Endothelial cell of umbilical vein (primary cell): ENCODE results near the gene HSD17B14. TPM values are rescaled to one million over a fixed set of nuclear protein-coding genes. Genes with fewer than 3 reads are reported as not detected.

Experiments
- BruUV-seq: library from RNA; stranded (reverse); fragments of 400-500 nt; replicated peaks from 2 replicates; lab custom pipeline; 2021; lab: Mats Ljungman, UMichigan
- CTCF ChIA-PET: fragments of 300-600, 350-600 bp; sonication (Branson Sonifier 250); formaldehyde crosslinking; loops from one replicate; lab custom pipeline; 2021; ENCODE audit warnings: antibody characterized with exemption, inconsistent platforms; lab: Charles Lee
- POLR2A ChIA-PET: fragments of 300-600, 350-600 bp; sonication (Branson Sonifier 250); formaldehyde crosslinking; loops from one replicate; lab custom pipeline; 2021; ENCODE audit warnings: antibody characterized with exemption, inconsistent platforms; lab: Charles Lee
- DNase-seq: peaks from one replicate; pipeline ENCODE4 v3.0.0-alpha.2; 2011; ENCODE audit warnings: low read depth, low spot score
- FAIRE-seq: peaks from 2 replicates; lab custom pipeline; 2011; peaks lifted over from hg19 to GRCh38; lab: Jason Lieb, UNC
- H2AFZ ChIP-seq: 2 replicates; pipeline ENCODE4 v1.6.0; 2012; ENCODE audit warnings: low read depth, low read length, control low read depth, inconsistent platforms
- H3K27ac ChIP-seq: 2 replicates; pipeline ENCODE4 v1.5.1; 2011; ENCODE audit warnings: low read depth, mild to moderate bottlenecking, control low read depth, low read length, moderate library complexity; ENCODE audit not compliant: insufficient read depth
- H3K27me3 ChIP-seq, 2 experiments: 2 replicates each; pipeline versions ENCODE4 v1.6.0 to v1.6.1; 2011; ENCODE audit warnings: low read length in 2 of 2, mixed read lengths in 1 of 2; ENCODE audit not compliant: control insufficient read depth in 2 of 2, insufficient read depth in 2 of 2
- H3K36me3 ChIP-seq, 2 experiments: 2 replicates in 1 of 2; 3 replicates in 1 of 2; pipeline ENCODE4 v1.5.1; 2011; ENCODE audit warnings: low read length in 2 of 2, mild to moderate bottlenecking in 1 of 2, moderate library complexity in 1 of 2; ENCODE audit not compliant: control insufficient read depth in 2 of 2, insufficient read depth in 2 of 2; ENCODE audit errors: extremely low read depth in 1 of 2
- H3K4me1 ChIP-seq: 3 replicates; pipeline ENCODE4 v1.5.1; 2011; ENCODE audit warnings: mild to moderate bottlenecking, low read length; ENCODE audit not compliant: control insufficient read depth, insufficient read depth; ENCODE audit errors: extremely low read depth
- H3K4me2 ChIP-seq: 2 replicates; pipeline ENCODE4 v1.6.1; 2011; ENCODE audit warnings: low read length, control low read depth, mixed read lengths; ENCODE audit not compliant: insufficient read depth
- H3K4me3 ChIP-seq, 3 experiments: fragments of 200-600 bp in 1 of 3; sonication (generic), shearing (Covaris generic) in 1 of 3; replicated peaks in 1 of 3; 2 replicates each; pipeline ENCODE4 v1.5.1; 2011 to 2016; ENCODE audit warnings: control low read depth in 3 of 3, low read length in 3 of 3, mild to moderate bottlenecking in 2 of 3, inconsistent platforms in 1 of 3, low read depth in 1 of 3, moderate library complexity in 1 of 3; ENCODE audit not compliant: insufficient read depth in 1 of 3
- H3K79me2 ChIP-seq: 2 replicates; pipeline ENCODE4 v1.6.0; 2012; ENCODE audit warnings: low read length, inconsistent platforms; ENCODE audit not compliant: control insufficient read depth, insufficient read depth
- H3K9ac ChIP-seq: replicated peaks from 2 replicates; pipeline ENCODE3; 2011; ENCODE audit warnings: low read length, control low read depth; ENCODE audit not compliant: insufficient read depth; ENCODE audit errors: extremely low read depth
- H3K9me1 ChIP-seq: replicated peaks from 3 replicates; pipeline ENCODE4 v1.6.0; 2011; ENCODE audit warnings: mild to moderate bottlenecking, low read length; ENCODE audit not compliant: control insufficient read depth, insufficient read depth; ENCODE audit errors: extremely low read depth
- H3K9me3 ChIP-seq: replicated peaks from 2 replicates; pipeline ENCODE4 v1.5.1; 2012; ENCODE audit warnings: low read length, inconsistent platforms; ENCODE audit not compliant: control insufficient read depth, insufficient read depth
- H4K20me1 ChIP-seq: replicated peaks from 2 replicates; pipeline ENCODE3; 2011; ENCODE audit warnings: mild to moderate bottlenecking, low read length; ENCODE audit not compliant: control insufficient read depth, insufficient read depth; ENCODE audit errors: extremely low read depth
- EZH2 ChIP-seq: IDR thresholded peaks from 2 replicates; pipeline ENCODE4 v1.6.1; 2012; ENCODE audit warnings: borderline replicate concordance, low read depth, mild to moderate bottlenecking, moderate library complexity, low read length, inconsistent platforms; ENCODE audit not compliant: severe bottlenecking
- FOS ChIP-seq: IDR thresholded peaks from 2 replicates; pipeline ENCODE4 v1.6.1; 2011; ENCODE audit warnings: mild to moderate bottlenecking, low read length, moderate library complexity, borderline replicate concordance; ENCODE audit not compliant: insufficient read depth
- GATA2 ChIP-seq: IDR thresholded peaks from 2 replicates; pipeline ENCODE4 v1.7.0; 2011; ENCODE audit warnings: low read depth, mild to moderate bottlenecking, moderate library complexity, mixed read lengths, low read length; ENCODE audit not compliant: insufficient read length, insufficient read depth
- JUN ChIP-seq: IDR thresholded peaks from 2 replicates; pipeline ENCODE4 v1.6.1; 2011; ENCODE audit warnings: borderline replicate concordance, low read depth; ENCODE audit not compliant: insufficient read length, insufficient read depth
- MYC ChIP-seq: IDR thresholded peaks from one replicate; pipeline ENCODE4 v1.6.1; 2011; ENCODE audit warnings: mild to moderate bottlenecking, low read depth, low read length
- POLR2A ChIP-seq: IDR thresholded peaks from 2 replicates; pipeline ENCODE4 v1.6.1; 2012; ENCODE audit warnings: low read depth, mild to moderate bottlenecking, control low read depth, low read length
- POLR2AphosphoS5 ChIP-seq: IDR thresholded peaks from 2 replicates; pipeline ENCODE4 v1.6.1; 2012; ENCODE audit warnings: low read depth, mild to moderate bottlenecking, control low read depth, low read length, moderate library complexity; ENCODE audit not compliant: insufficient read depth
- dilution Hi-C: fragments of 300-500 bp; cut with MboI; formaldehyde crosslinking; loops from one replicate; pipeline ENCODE4 v1.15.0; 2019; ENCODE audit warnings: low sequenced_read_pairs; ENCODE audit not compliant: extremely low pct_ligation_motif_present
- intact Hi-C: fragments of 100-400 bp; cut with micrococcal nuclease; formaldehyde crosslinking; loops from one replicate; pipeline ENCODE4 v1.10.0; 2022
- polyA plus RNA-seq, 4 experiments: library from polyadenylated mRNA; depleted of rRNA in 3 of 4; stranded (reverse) in 3 of 4; unstranded in 1 of 4; fragments of >200 nt; gene quantifications; 2 replicates each; pipeline versions ENCODE4 v1.2.1 to v1.2.3, GENCODE V29; 2011 to 2012; ENCODE audit warnings: missing spikeins in 1 of 4
- total RNA-seq: library from RNA; stranded (reverse); gene quantifications from 2 replicates; pipeline ENCODE4 v1.2.3, GENCODE V29; 2021
- TF ChIP-seq, protein P1 (sequence below), 2 donors: IDR thresholded peaks; 1 replicate in 1 of 2; 2 replicates in 1 of 2; pipeline ENCODE4 v1.5.1; 2011; ENCODE audit warnings: low read length in 2 of 2, mild to moderate bottlenecking in 2 of 2, moderate library complexity in 2 of 2, control low read depth in 1 of 2, inconsistent platforms in 1 of 2, low read depth in 1 of 2; ENCODE audit not compliant: insufficient read depth in 1 of 2; ENCODE audit errors: extremely low read depth in 1 of 2
- TF ChIP-seq, protein P2 (sequence below): IDR thresholded peaks from 2 replicates; pipeline ENCODE4 v1.6.1; 2011; ENCODE audit not compliant: insufficient read depth, insufficient read length

Gene HSD17B14
- total and polyA plus RNA-seq, 2 donors (not counting 3 experiments of a cell fraction or from before 2014, with no cell fraction given) = 20.9 to 46.3 TPM

DNA sequence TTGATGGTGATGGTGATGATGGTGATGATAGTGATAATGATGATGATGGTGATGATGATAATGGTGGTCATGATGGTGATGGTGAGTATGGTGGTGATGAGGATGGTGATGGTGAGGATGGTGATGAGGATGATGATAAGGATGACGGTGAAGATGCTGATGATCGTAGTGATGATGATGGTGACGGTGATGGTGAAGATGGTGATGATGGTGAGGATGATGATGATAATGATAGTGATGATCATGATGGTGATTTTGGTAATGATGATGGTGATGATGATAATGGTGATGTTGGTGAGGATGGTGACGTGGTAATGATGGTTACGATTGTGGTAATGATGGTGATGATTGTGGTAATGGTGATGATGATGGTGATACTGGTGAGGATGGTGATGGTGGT, 14.7 kb downstream of the HSD17B14 start:
- H3K4me1 ChIP-seq = no peaks in the 10 kb centered on the region
- H3K27ac ChIP-seq = no peak overlapping the region
- no peaks in the 10 kb centered on the region for H3K79me2 ChIP-seq
- TF ChIP-seq MYC = no peak
- no peak for TF ChIP-seq EZH2
- no peak for TF ChIP-seq GATA2
- TF ChIP-seq, protein P1, sequence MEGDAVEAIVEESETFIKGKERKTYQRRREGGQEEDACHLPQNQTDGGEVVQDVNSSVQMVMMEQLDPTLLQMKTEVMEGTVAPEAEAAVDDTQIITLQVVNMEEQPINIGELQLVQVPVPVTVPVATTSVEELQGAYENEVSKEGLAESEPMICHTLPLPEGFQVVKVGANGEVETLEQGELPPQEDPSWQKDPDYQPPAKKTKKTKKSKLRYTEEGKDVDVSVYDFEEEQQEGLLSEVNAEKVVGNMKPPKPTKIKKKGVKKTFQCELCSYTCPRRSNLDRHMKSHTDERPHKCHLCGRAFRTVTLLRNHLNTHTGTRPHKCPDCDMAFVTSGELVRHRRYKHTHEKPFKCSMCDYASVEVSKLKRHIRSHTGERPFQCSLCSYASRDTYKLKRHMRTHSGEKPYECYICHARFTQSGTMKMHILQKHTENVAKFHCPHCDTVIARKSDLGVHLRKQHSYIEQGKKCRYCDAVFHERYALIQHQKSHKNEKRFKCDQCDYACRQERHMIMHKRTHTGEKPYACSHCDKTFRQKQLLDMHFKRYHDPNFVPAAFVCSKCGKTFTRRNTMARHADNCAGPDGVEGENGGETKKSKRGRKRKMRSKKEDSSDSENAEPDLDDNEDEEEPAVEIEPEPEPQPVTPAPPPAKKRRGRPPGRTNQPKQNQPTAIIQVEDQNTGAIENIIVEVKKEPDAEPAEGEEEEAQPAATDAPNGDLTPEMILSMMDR (IDR thresholded peaks at IDR 0.05; ENCODE audit: extremely low read depth in 1 of 2, insufficient read depth in 1 of 2, low read depth in 1 of 2, low read length in 2 of 2) = no peak
- TF ChIP-seq POLR2A = no peak
- no peak for TF ChIP-seq FOS
- TF ChIP-seq POLR2AphosphoS5 = no peak
- TF ChIP-seq JUN = no peak
- TF ChIP-seq, protein P2, sequence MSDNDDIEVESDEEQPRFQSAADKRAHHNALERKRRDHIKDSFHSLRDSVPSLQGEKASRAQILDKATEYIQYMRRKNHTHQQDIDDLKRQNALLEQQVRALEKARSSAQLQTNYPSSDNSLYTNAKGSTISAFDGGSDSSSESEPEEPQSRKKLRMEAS = no peak
- H3K27me3 ChIP-seq = no peaks in the 10 kb centered on the region
- dilution Hi-C loops = no loop called here
- intact Hi-C loops = no loop called here
- H3K4me2 ChIP-seq = no peak overlapping the region
- no peaks in the 10 kb centered on the region for H4K20me1 ChIP-seq
- BruUV-seq = no TSS peak
- H2AFZ ChIP-seq = no peak overlapping the region
- FAIRE-seq = no peak
- no peaks in the 10 kb centered on the region for H3K9me1 ChIP-seq
- no peak for DNase-seq
- ChIA-PET POLR2A (no interaction called here), CTCF (interaction anchor here (1.1 to 1.4 kb wide), 3 partner anchors 9 to 26 kb away, joined by 3 read pairs; partner anchors contain the start of gene HSD17B14)
- no peak overlapping the region for H3K4me3 ChIP-seq
- H3K9me3 ChIP-seq = no peaks in the 10 kb centered on the region
- no peaks in the 10 kb centered on the region for H3K36me3 ChIP-seq
- H3K9ac ChIP-seq = no peak overlapping the region
